ENCODE data around the gene AZIN2.

- TF ChIP-seq SP1 (IDR thresholded peaks at IDR 0.05) (no peak), HDGF (IDR thresholded peaks at IDR 0.05; ENCODE audit: borderline replicate concordance) (no peak), SUZ12 (IDR thresholded peaks at IDR 0.05) (no peak), ARNT (IDR thresholded peaks at IDR 0.05) (no peak)
These were observed 35.7 kb upstream of the AZIN2 start for GRCh38 chr1:33045246-33045645.
